DOHH2 (cell line): Measurements from ENCODE around the gene MEOX2.

Experiments used
- H3F3A ChIP-seq: fragments of 200-600 bp; sonication (generic), shearing (Covaris generic); 2 replicates; pipeline ENCODE4 v1.6.0; 2016; ENCODE audit warnings: antibody characterized with exemption, mild to moderate bottlenecking; ENCODE audit not compliant: control insufficient read depth, insufficient read depth
- H3K27ac ChIP-seq: fragments of 200-600 bp; sonication (generic); 2 replicates; pipeline ENCODE4 v1.5.1; 2014; ENCODE audit warnings: low read depth, mild to moderate bottlenecking, low read length, moderate library complexity
- H3K27me3 ChIP-seq: fragments of 200-600 bp; sonication (generic); 2 replicates; pipeline ENCODE4 v1.6.1; 2014; ENCODE audit warnings: mild to moderate bottlenecking, low read length, mixed read lengths; ENCODE audit not compliant: control insufficient read depth
- H3K36me3 ChIP-seq: fragments of 200-600 bp; sonication (generic); 2 replicates; pipeline ENCODE4 v1.6.1; 2014; ENCODE audit warnings: mild to moderate bottlenecking, low read length, moderate library complexity, mixed read lengths; ENCODE audit not compliant: control insufficient read depth
- H3K4me1 ChIP-seq: fragments of 200-600 bp; sonication (generic); 2 replicates; pipeline ENCODE4 v1.6.1; 2014; ENCODE audit warnings: mild to moderate bottlenecking, low read length, mixed read lengths; ENCODE audit not compliant: control insufficient read depth
- H3K4me2 ChIP-seq: fragments of 200-600 bp; sonication (generic); 2 replicates; pipeline ENCODE4 v1.6.0; 2014; ENCODE audit warnings: mild to moderate bottlenecking, low read length, moderate library complexity
- H3K4me3 ChIP-seq: fragments of 200-600 bp; sonication (generic); 2 replicates; pipeline ENCODE4 v1.5.1; 2014; ENCODE audit warnings: mild to moderate bottlenecking, low read length, mixed read lengths
- H3K79me2 ChIP-seq: fragments of 200-600 bp; sonication (generic); 2 replicates; pipeline ENCODE4 v1.6.1; 2014; ENCODE audit warnings: mild to moderate bottlenecking, low read length, mixed read lengths; ENCODE audit not compliant: control insufficient read depth
- H3K9me2 ChIP-seq: fragments of 200-600 bp; sonication (generic); replicated peaks from 2 replicates; pipeline ENCODE4 v1.6.1; 2014; ENCODE audit warnings: mild to moderate bottlenecking, low read length, mixed read lengths; ENCODE audit not compliant: control insufficient read depth
- H3K9me3 ChIP-seq: fragments of 200-600 bp; sonication (generic); 2 replicates; pipeline ENCODE4 v1.6.1; 2014; ENCODE audit warnings: antibody characterized with exemption, low read length, mixed read lengths; ENCODE audit not compliant: control insufficient read depth, insufficient read depth
- H4K20me1 ChIP-seq: fragments of 200-600 bp; sonication (generic); 2 replicates; pipeline ENCODE4 v1.6.0; 2014; ENCODE audit warnings: low read depth, mild to moderate bottlenecking, antibody characterized with exemption, low read length, moderate library complexity; ENCODE audit not compliant: control insufficient read depth, insufficient read depth
- CTCF ChIP-seq: fragments of 200-600 bp; sonication (generic); IDR thresholded peaks from one replicate; pipeline ENCODE4 v1.5.1; 2014; ENCODE audit warnings: antibody characterized with exemption, mild to moderate bottlenecking, low read depth, low read length; ENCODE audit not compliant: poor library complexity, severe bottlenecking
- EZH2phosphoT487 ChIP-seq: fragments of 200-600 bp; sonication (generic); IDR thresholded peaks from 2 replicates; pipeline ENCODE4 v1.6.1; 2017; ENCODE audit warnings: borderline replicate concordance, mild to moderate bottlenecking, antibody characterized with exemption, low read length, moderate library complexity, mixed read lengths

MEOX2 gene

GRCh38 chr7:15715435-15715834 lies 29.0 kb upstream of the MEOX2 start:
- H3K79me2 ChIP-seq: no peaks in the 10 kb centered on the region
- no peaks in the 10 kb centered on the region for H3K9me3 ChIP-seq
- TF ChIP-seq EZH2phosphoT487 (no peak), CTCF (no peak)
- no peak overlapping the region for H3K4me3 ChIP-seq
- H3K36me3 ChIP-seq: no peaks in the 10 kb centered on the region
- no peak overlapping the region for H3K27ac ChIP-seq
- H3K4me2 ChIP-seq: no peak overlapping the region
- no peaks in the 10 kb centered on the region for H4K20me1 ChIP-seq
- no peaks in the 10 kb centered on the region for H3F3A ChIP-seq
- no peaks in the 10 kb centered on the region for H3K4me1 ChIP-seq
- no peaks in the 10 kb centered on the region for H3K9me2 ChIP-seq
- H3K27me3 ChIP-seq: no peaks in the 10 kb centered on the region

- Histone ChIP-seq H3K4me2 (no peak overlapping the region), H3K27me3 (no peaks in the 10 kb centered on the region), H3K4me1 (no peaks in the 10 kb centered on the region), H3K36me3 (no peaks in the 10 kb centered on the region), H3K27ac (no peak overlapping the region), H3F3A (no peaks in the 10 kb centered on the region), H3K9me2 (no peaks in the 10 kb centered on the region), H4K20me1 (no peaks in the 10 kb centered on the region), H3K9me3 (no peaks in the 10 kb centered on the region), H3K79me2 (no peaks in the 10 kb centered on the region), H3K4me3 (no peak overlapping the region)
- TF ChIP-seq CTCF (no peak), EZH2phosphoT487 (no peak)
Measured at GRCh38 chr7:15709978-15710377, 23.5 kb upstream of the MEOX2 start.

GRCh38 chr7:15707570-15707969 lies 21.1 kb upstream of the MEOX2 start:
- Histone ChIP-seq H3K36me3 (no peaks in the 10 kb centered on the region), H3K79me2 (no peaks in the 10 kb centered on the region), H4K20me1 (no peaks in the 10 kb centered on the region), H3K27ac (no peak overlapping the region), H3K9me2 (no peaks in the 10 kb centered on the region), H3K27me3 (no peaks in the 10 kb centered on the region), H3K4me3 (no peak overlapping the region), H3K4me2 (no peak overlapping the region), H3K4me1 (no peaks in the 10 kb centered on the region), H3F3A (no peaks in the 10 kb centered on the region), H3K9me3 (peaks cover 4% of the 10 kb centered on the region; the same call in 1 of the 2 replicates)
- TF ChIP-seq EZH2phosphoT487 (no peak), CTCF (no peak)

- Histone ChIP-seq H3F3A (no peaks in the 10 kb centered on the region), H3K9me2 (0 out of 2 replicates have a peak, but pooled peaks cover 2% of the 10 kb centered on the region), H3K9me3 (peaks cover 4% of the 10 kb centered on the region; the same call in 1 of the 2 replicates), H3K4me1 (no peaks in the 10 kb centered on the region), H4K20me1 (no peaks in the 10 kb centered on the region), H3K27ac (no peak overlapping the region), H3K27me3 (no peaks in the 10 kb centered on the region), H3K36me3 (no peaks in the 10 kb centered on the region), H3K79me2 (no peaks in the 10 kb centered on the region), H3K4me3 (no peak overlapping the region), H3K4me2 (no peak overlapping the region)
- TF ChIP-seq CTCF: no peak
- TF ChIP-seq EZH2phosphoT487: no peak
Measured at GRCh38 chr7:15703732-15704131, 17.2 kb upstream of the MEOX2 start.
